ENCODE measurements around the gene MLST8. TPM values are rescaled to one million over a fixed set of nuclear protein-coding genes. Genes with fewer than 3 reads are reported as not detected.

The MLST8 gene
- total RNA-seq, 1 donor from 2014 or later: 38.4 TPM

- intact Hi-C loops (cut with micrococcal nuclease): no loop called here
Measured at GRCh38 chr16:2172688-2173335, 32.4 kb upstream of the MLST8 start.

- intact Hi-C loops (cut with micrococcal nuclease): no loop called here
Measured at GRCh38 chr16:2173366-2173765, 31.9 kb upstream of the MLST8 start.

- intact Hi-C loops (cut with micrococcal nuclease): no loop called here
Measured at GRCh38 chr16:2173916-2174315, 31.3 kb upstream of the MLST8 start.

DNA sequence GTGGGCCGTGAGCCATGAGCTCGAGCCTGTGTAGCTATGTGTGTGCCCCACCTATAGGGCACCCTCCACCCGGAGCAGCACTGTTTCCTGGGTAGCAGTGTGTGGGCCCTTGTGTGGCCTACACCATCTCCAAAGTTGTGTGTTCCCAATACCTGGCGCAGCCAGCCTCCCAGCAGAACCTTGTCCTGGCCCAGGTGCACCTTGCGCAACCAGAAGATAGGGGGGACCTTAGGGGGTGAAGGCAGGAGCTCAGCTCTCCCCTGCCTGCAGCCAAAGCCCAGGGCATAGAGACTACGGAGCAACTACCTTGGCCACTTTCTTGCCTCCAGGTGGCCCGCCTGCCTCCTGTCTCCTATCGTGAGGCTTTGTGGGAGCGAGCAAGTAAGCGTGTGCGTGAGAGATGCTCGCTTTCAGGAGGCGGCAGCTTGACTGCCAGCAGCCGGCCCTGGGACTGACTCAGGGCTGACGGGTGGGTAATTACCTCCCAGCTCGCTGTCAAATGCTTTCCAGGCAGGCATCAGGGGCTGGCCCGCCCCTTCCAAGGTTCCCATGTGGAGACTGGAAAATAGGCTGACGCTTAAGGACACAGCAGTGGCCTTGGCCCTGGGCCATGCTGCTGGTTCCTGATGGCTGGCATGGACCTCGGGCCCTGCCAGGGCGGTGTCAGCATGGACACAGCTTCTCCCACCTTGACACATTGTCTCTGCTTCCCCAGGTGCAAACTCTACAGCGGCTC is 30.7 kb upstream of the MLST8 start:
- intact Hi-C loops (cut with micrococcal nuclease): no loop called here

- intact Hi-C loops (cut with micrococcal nuclease): no loop called here
Measured at GRCh38 chr16:2175454-2175853, 29.8 kb upstream of the MLST8 start.

DNA sequence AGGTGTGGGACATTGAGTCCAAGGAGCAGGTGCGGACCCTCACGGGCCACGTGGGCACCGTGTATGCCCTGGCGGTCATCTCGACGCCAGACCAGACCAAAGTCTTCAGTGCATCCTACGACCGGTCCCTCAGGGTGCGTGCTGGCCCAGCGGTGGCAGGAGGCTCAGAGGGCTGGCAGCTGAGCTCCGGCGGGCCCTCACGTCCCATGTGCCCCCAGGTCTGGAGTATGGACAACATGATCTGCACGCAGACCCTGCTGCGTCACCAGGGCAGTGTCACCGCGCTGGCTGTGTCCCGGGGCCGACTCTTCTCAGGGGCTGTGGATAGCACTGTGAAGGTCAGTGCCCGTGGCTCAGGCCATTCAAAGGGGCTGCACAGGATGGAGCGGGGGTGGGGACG is 29.2 kb upstream of the MLST8 start:
- intact Hi-C loops (cut with micrococcal nuclease): no loop called here

DNA sequence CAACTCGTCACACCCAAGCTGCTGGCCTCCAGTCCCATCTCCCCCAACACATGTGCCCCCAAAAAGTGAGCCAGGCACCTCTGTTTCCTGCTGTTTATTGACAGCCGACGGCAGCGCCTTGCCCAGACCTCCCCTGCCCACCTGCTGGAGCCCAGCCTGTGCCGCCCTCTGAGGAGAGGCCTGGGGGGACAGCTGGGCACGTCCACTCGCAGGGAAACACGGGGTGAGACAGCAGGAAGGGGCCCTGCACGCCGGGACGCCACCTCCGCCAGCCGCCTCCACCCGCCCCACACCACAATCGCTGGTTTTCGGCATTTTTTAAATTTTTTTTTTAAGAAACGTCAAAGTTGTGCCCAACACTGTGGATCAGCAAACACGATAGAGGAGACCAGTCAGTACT is 28.2 kb upstream of the MLST8 start:
- intact Hi-C loops (cut with micrococcal nuclease): no loop called here

GRCh38 chr16:2177561-2177960 is 27.7 kb upstream of the MLST8 start:
- intact Hi-C loops (cut with micrococcal nuclease): no loop called here

DNA sequence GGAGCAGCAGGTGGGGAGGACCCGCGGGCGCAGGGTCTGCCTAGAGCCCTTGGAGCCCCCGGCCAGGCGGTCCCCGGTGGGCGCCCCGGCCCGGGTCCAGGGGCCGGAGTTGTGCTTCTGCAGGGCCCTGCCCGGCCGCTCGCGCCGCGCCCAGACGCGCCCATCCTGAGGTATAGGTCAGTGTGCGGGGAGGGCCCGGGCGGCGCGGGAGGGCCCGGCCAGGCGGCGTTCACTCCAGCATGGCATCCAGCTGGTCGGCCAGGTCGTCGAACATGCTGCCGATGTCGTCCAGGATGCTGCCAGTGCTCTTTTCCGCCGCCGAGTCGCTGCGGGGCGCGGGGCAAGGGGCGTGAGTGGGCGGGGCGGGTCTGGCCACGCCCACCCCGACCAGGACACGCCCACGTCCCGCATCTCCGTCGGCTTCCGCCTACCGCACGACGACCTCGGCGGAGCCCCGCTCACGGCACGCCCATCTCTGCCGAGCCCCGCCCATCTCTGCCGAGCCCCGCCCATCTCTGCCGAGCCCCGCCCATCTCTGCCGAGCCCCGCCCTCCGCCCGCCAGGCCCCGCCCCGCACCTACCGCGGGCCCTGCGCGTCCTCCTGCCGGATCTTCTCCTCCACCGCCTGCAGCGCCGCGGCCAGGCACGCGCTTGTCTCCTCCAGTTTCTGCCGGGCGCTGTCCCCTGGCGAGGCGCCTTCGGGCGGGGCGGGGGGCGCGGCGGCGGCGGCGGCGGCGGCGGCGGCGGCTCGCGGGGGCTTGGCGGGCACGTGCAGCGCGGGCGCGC is 26.7 kb upstream of the MLST8 start:
- intact Hi-C loops (cut with micrococcal nuclease): no loop called here

GRCh38 chr16:2179107-2179501 is 26.1 kb upstream of the MLST8 start:
- intact Hi-C loops (cut with micrococcal nuclease): no loop called here

DNA sequence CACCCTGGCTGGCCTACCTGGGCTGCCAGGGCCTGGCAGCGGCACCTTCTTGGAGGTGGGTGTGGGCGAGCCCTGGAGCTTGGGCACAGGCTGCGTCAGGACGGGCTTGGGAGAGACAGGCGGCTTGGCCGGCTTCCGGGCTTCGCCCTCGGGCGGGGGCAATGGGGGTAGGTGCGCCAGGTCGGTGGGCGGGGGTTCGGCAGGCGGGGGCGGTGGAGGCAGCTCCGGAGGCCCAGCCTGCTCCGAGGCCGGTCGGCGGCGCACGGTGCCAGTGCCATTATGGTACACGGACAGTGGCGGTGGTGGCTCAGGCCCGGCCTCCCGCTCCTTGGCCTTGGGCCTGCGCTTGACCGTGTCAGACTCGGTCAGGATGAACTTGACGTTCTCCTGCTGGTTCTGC is 25.7 kb upstream of the MLST8 start:
- intact Hi-C loops (cut with micrococcal nuclease): no loop called here

DNA sequence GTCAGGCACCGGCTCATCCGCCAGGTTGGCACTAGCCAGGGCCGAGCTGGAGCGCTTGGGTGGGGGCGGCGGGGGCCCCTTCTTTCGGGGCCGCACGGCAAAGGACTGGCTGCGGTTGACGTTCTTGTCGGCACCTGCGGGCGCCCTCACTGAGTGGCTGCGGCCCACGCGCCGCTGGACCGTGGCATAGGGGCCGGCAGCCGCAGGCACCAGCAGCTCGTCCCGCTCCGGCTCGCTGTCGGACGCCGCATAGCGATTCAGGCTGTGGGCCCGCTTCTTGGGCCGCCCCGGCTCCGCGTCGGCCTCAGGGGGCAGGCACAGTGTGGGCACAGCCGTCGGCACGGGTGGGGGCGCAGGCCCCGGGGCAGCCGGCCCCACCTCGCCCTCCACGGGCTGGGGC is 24.8 kb upstream of the MLST8 start:
- intact Hi-C loops (cut with micrococcal nuclease): no loop called here

DNA sequence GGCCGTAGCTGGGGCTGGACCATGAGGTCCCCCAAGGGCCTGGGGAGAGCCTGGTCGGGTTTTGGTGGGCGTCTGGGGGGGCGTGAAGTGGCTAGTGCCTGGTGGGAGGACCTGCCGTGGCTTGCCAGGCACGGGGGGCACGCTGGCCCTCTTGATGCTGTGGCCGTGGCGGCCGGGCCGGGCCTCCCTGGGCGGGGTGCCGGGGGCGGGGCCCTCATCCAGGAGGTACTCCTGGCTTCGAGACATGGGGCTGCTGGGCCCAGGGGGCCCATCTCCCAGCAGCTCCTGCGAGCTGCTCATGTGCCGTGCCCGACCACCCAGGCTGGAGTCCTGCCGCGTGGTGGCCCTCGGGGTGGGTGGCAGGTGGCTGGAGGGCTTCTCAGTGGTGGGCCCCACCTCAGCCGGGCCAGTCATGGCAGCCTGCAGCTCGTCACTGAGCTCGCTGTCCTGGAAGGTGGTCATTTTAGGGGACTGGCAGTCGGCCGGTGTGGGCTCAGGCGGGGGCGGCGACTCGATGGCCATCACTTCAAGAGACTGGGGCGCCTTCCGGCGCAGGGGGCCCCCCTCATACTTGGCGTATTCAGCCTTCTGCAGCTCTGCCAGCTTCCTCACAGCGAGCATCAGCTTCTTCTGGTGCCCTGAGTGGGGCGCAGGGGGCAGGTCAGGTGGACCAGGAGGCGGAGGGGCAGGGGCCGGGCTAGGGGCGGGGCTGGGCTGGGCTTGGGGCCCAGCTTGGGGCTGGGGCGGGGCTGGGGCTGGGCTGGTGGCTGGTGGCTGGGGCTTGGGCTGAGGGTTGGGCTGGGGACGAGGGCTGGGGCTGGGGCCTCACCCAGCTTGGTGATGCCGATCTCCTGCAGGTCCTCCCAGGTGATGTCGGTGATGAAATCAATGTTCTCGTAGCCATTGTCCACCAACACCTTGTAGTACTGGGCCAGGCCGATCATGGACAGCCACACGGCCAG is 24.0 kb upstream of the MLST8 start:
- intact Hi-C loops (cut with micrococcal nuclease): no loop called here

DNA sequence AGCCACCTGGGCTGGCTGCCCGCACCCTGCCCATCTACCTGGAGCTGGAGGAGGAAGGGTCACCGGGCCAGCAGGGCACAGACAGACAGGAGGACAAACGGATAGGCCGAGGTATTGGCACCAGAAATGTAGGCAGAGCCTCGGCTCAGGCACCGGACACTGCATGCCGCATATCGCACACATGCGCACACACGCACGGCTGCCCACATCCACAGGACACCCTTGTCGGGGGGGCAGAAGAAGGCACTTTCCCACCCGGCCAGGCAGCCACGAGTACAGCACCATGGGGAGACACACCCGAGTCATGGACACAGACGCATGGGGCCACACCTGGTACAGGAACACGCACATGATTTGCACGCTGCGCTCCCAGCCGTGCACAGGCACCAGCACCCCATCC is 23.3 kb upstream of the MLST8 start:
- intact Hi-C loops (cut with micrococcal nuclease): no loop called here

DNA sequence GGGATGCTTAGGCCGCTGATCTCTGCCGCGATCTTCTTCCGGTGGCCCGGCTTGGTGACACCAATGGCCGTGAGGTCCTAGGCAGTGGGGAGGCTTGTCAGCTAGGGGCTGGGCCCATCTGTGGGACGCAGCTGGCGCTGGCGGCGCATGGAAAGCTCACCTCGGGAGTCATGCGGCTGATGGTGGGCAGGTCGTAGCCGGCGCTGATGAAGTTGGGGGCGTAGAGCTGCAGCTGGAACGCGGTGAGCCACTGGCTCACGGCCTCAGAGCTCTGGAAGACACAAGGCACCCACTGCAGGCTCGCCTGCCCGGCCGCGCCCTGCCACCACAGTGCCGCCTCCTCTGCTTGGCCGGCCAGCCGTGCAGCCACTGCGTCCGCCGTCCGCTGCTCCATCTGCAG is 21.6 kb upstream of the MLST8 start:
- intact Hi-C loops (cut with micrococcal nuclease): no loop called here

DNA sequence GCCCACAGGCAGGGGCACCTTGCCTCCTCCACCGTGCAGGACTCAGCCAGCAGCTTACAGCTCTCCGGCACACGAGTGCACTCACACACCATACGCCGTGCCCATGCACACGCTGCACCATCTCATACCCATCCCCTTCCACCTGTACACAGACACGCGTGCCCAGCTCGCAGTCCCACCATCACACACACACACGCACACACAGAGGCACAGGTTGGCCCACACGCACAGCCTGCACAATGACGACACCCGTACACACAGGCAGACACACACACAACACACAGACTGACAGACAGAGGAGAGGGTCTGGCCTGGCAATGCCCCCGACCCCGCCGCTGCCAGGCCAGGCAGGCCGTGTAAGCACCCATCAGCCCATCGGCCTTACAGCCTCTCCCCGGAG is 20.9 kb upstream of the MLST8 start:
- intact Hi-C loops (cut with micrococcal nuclease): no loop called here

- intact Hi-C loops (cut with micrococcal nuclease): no loop called here
Measured at GRCh38 chr16:2184962-2185361, 20.3 kb upstream of the MLST8 start.

GRCh38 chr16:2186064-2186463 is 19.2 kb upstream of the MLST8 start:
- intact Hi-C loops (cut with micrococcal nuclease): no loop called here

- intact Hi-C loops (cut with micrococcal nuclease): no loop called here
Measured at GRCh38 chr16:2186505-2186904, 18.7 kb upstream of the MLST8 start.

GRCh38 chr16:2187212-2187611 is 18.0 kb upstream of the MLST8 start:
- intact Hi-C loops (cut with micrococcal nuclease): no loop called here

DNA sequence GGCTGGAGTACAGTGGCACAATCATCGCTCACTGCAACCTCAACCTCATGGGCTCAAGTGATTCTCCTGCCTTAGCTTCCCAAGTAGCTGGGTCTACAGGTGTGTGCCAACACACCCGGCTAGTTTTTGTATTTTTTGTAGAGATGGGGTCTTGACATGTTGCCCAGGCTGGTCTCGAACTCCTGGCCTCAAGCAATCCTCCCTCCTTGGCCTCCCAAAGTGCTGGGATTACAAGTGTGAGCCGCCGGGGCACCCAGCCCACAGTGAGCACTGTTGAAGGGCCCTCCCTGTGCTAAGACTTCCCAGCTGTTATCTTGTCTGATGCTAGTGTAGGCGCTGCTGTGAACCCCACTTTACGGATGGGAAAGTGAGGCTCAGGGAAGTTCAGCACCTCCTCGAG is 16.9 kb upstream of the MLST8 start:
- intact Hi-C loops (cut with micrococcal nuclease): no loop called here

Data from T-helper 2 cell treated with Interferon-gamma antibody and Interleukin-4, amounts not matched to agents 100 ng/mL and 5 ng/mL, for 36 hours (primary cell).